ENCODE results near the gene WDR38. TPM values are rescaled to one million over a fixed set of nuclear protein-coding genes. Genes with fewer than 3 reads are reported as not detected.

The WDR38 gene
- total RNA-seq, 2 experiments from 2014 or later = not detected

GRCh38 chr9:124852121-124852828 lies 985 bp upstream of the WDR38 start:
- ChIA-PET CTCF (interaction anchor here (0.6 to 8.5 kb wide), 22 partner anchors 10 to 1980 kb away, joined by 3 to 260 read pairs (median 6); partner anchors contain the start of genes ARPC5L, NR6A1, OLFML2A and RPL35), POLR2A (interaction anchor here (1.2 kb wide), 1 partner anchor 73 kb away, joined by 3 read pairs; no protein-coding TSS in a partner anchor)
- Mint-ChIP-seq H3K27me3 (peaks cover 13% of the 10 kb centered on the region), H3K4me1 (peaks cover 9% of the 10 kb centered on the region), H3K9me3 (ENCODE audit: low read depth) (no peaks in the 10 kb centered on the region), H3K36me3 (ENCODE audit: low read depth) (peaks cover 6% of the 10 kb centered on the region), H3K4me3 (no peak overlapping the region), H3K27ac (no peak overlapping the region)
- DNase-seq = no peak
- intact Hi-C loops (cut with DNase I, micrococcal nuclease) = loop anchor here in 1 of 2 experiments (5.0 kb wide), 1 partner anchor 235 kb away; no protein-coding TSS in a partner anchor
- no peak for ATAC-seq

- POLR2A ChIA-PET = interaction anchor here (1.1 to 1.2 kb wide), 2 partner anchors 8 to 23 kb away, joined by 3 read pairs; no protein-coding TSS in a partner anchor
- no peak overlapping the region for H3K27ac Mint-ChIP-seq
- H3K4me3 Mint-ChIP-seq = no peak overlapping the region
- ATAC-seq (no peak), DNase-seq (no peak)
- peaks cover 23% of the 10 kb centered on the region for H3K4me1 Mint-ChIP-seq
- CTCF ChIA-PET = interaction anchor here (0.6 to 8.5 kb wide), 31 partner anchors 8 to 524 kb away, joined by 3 to 260 read pairs (median 3); partner anchors contain the start of genes ARPC5L, NR6A1, OLFML2A and RPL35
- intact Hi-C loops (cut with DNase I, micrococcal nuclease) = loop anchor here (1.0 to 5.0 kb wide), 4 partner anchors 79 to 521 kb away; no protein-coding TSS in a partner anchor
- H3K9me3 Mint-ChIP-seq (ENCODE audit: low read depth) = no peaks in the 10 kb centered on the region
- H3K27me3 Mint-ChIP-seq = peaks cover 8% of the 10 kb centered on the region
- peaks cover 19% of the 10 kb centered on the region for H3K36me3 Mint-ChIP-seq (ENCODE audit: low read depth)
Measured at GRCh38 chr9:124853605-124854143, 414 bp downstream of the WDR38 start.

- DNase-seq (no peak), ATAC-seq (no peak)
- ChIA-PET POLR2A (interaction anchor here (1.1 to 3.0 kb wide), 3 partner anchors 7 to 23 kb away, joined by 3 to 14 read pairs (median 3); no protein-coding TSS in a partner anchor), CTCF (interaction anchor here (0.6 to 8.5 kb wide), 26 partner anchors 8 to 523 kb away, joined by 3 to 260 read pairs (median 4); partner anchors contain the start of genes ARPC5L, NR6A1, OLFML2A and RPL35)
- no peak overlapping the region for H3K27ac Mint-ChIP-seq
- H3K4me1 Mint-ChIP-seq = peaks cover 28% of the 10 kb centered on the region
- H3K9me3 Mint-ChIP-seq (ENCODE audit: low read depth) = no peaks in the 10 kb centered on the region
- intact Hi-C loops (cut with DNase I, micrococcal nuclease) = loop anchor here in 1 of 2 experiments (5.0 kb wide), 1 partner anchor 237 kb away; no protein-coding TSS in a partner anchor
- peaks cover 24% of the 10 kb centered on the region for H3K36me3 Mint-ChIP-seq (ENCODE audit: low read depth)
- H3K27me3 Mint-ChIP-seq = peaks cover 8% of the 10 kb centered on the region
- H3K4me3 Mint-ChIP-seq = no peak overlapping the region
Measured at GRCh38 chr9:124854161-124854560, 901 bp downstream of the WDR38 start.

GRCh38 chr9:124854822-124855221 lies 1.6 kb downstream of the WDR38 start:
- ChIA-PET POLR2A (interaction anchor here (0.6 to 3.0 kb wide), 2 partner anchors 15 to 46 kb away, joined by 3 to 14 read pairs; no protein-coding TSS in a partner anchor), CTCF (interaction anchor here (0.7 to 8.5 kb wide), 6 partner anchors 15 to 144 kb away, joined by 3 to 260 read pairs (median 4); partner anchors contain the start of genes NR6A1 and OLFML2A)
- H3K36me3 Mint-ChIP-seq (ENCODE audit: low read depth) = peaks cover 30% of the 10 kb centered on the region
- DNase-seq = no peak
- H3K27me3 Mint-ChIP-seq = peaks cover 8% of the 10 kb centered on the region
- H3K9me3 Mint-ChIP-seq (ENCODE audit: low read depth) = no peaks in the 10 kb centered on the region
- H3K27ac Mint-ChIP-seq = peak overlapping the region; percentile 3
- intact Hi-C loops (cut with DNase I, micrococcal nuclease) = loop anchor here in 1 of 2 experiments (5.0 kb wide), 1 partner anchor 238 kb away; no protein-coding TSS in a partner anchor
- H3K4me3 Mint-ChIP-seq = no peak overlapping the region
- no peak for ATAC-seq
- H3K4me1 Mint-ChIP-seq = peaks cover 35% of the 10 kb centered on the region

GRCh38 chr9:124855566-124855943 lies 2.3 kb downstream of the WDR38 start:
- Mint-ChIP-seq H3K9me3 (ENCODE audit: low read depth) (no peaks in the 10 kb centered on the region), H3K36me3 (ENCODE audit: low read depth) (peaks cover 38% of the 10 kb centered on the region), H3K27me3 (peaks cover 5% of the 10 kb centered on the region), H3K27ac (no peak overlapping the region), H3K4me1 (peaks cover 42% of the 10 kb centered on the region), H3K4me3 (no peak overlapping the region)
- ATAC-seq (no peak), DNase-seq (no peak)
- ChIA-PET CTCF (interaction anchor here (0.7 to 8.5 kb wide), 6 partner anchors 16 to 144 kb away, joined by 3 to 260 read pairs (median 4); partner anchors contain the start of genes NR6A1 and OLFML2A), POLR2A (interaction anchor here (0.9 to 3.0 kb wide), 3 partner anchors 14 to 87 kb away, joined by 3 to 14 read pairs (median 8); no protein-coding TSS in a partner anchor)
- intact Hi-C loops (cut with DNase I, micrococcal nuclease) = no loop called here

- H3K4me1 Mint-ChIP-seq = peaks cover 43% of the 10 kb centered on the region
- H3K27ac Mint-ChIP-seq = no peak overlapping the region
- DNase-seq (peak; percentile 56), ATAC-seq (no peak)
- H3K4me3 Mint-ChIP-seq = no peak overlapping the region
- POLR2A ChIA-PET = interaction anchor here (0.6 to 3.0 kb wide), 5 partner anchors 14 to 347 kb away, joined by 3 to 14 read pairs (median 5); no protein-coding TSS in a partner anchor
- peaks cover 3% of the 10 kb centered on the region for H3K27me3 Mint-ChIP-seq
- CTCF ChIA-PET = interaction anchor here (0.7 to 8.5 kb wide), 6 partner anchors 16 to 385 kb away, joined by 3 to 260 read pairs (median 4); partner anchors contain the start of genes HSPA5, NR6A1 and OLFML2A
- intact Hi-C loops (cut with DNase I, micrococcal nuclease) = no loop called here
- peaks cover 44% of the 10 kb centered on the region for H3K36me3 Mint-ChIP-seq (ENCODE audit: low read depth)
- no peaks in the 10 kb centered on the region for H3K9me3 Mint-ChIP-seq (ENCODE audit: low read depth)
Measured at GRCh38 chr9:124855944-124856765, 2.9 kb downstream of the WDR38 start.

GRCh38 chr9:124857533-124858162 lies 4.4 kb downstream of the WDR38 start:
- H3K36me3 Mint-ChIP-seq (ENCODE audit: low read depth) = peaks cover 47% of the 10 kb centered on the region

GRCh38 chr9:124858330-124859046 lies 5.2 kb downstream of the WDR38 start:
- CTCF ChIA-PET = interaction anchor here (0.9 kb wide), 1 partner anchor 83 kb away, joined by 7 read pairs; no protein-coding TSS in a partner anchor
- POLR2A ChIA-PET = interaction anchor here (0.6 to 1.5 kb wide), 3 partner anchors 11 to 83 kb away, joined by 4 to 5 read pairs (median 4); partner anchors contain the start of gene GOLGA1
- Mint-ChIP-seq H3K9me3 (ENCODE audit: low read depth) (no peaks in the 10 kb centered on the region), H3K36me3 (ENCODE audit: low read depth) (peaks cover 47% of the 10 kb centered on the region), H3K27me3 (no peaks in the 10 kb centered on the region), H3K27ac (peak overlapping the region; percentile 58), H3K4me3 (peak overlapping the region; percentile 95), H3K4me1 (peaks cover 42% of the 10 kb centered on the region)
- DNase-seq = no peak
- ATAC-seq = no peak
- intact Hi-C loops (cut with DNase I, micrococcal nuclease) = no loop called here

More at GRCh38 chr9:124857533-124858162, 4.4 kb downstream of the WDR38 start:
- ATAC-seq = no peak
- ChIA-PET CTCF (interaction anchor here (8.5 kb wide), 1 partner anchor 84 kb away, joined by 260 read pairs; the partner anchor contains the start of genes NR6A1 and OLFML2A), POLR2A (interaction anchor here (1.5 kb wide), 1 partner anchor 12 kb away, joined by 5 read pairs; no protein-coding TSS in a partner anchor)
- DNase-seq = no peak
- H3K9me3 Mint-ChIP-seq (ENCODE audit: low read depth) = no peaks in the 10 kb centered on the region
- H3K4me1 Mint-ChIP-seq = peaks cover 46% of the 10 kb centered on the region
- intact Hi-C loops (cut with DNase I, micrococcal nuclease) = no loop called here
- peak overlapping the region; percentile 25 for H3K27ac Mint-ChIP-seq
- no peaks in the 10 kb centered on the region for H3K27me3 Mint-ChIP-seq
- H3K4me3 Mint-ChIP-seq = no peak overlapping the region

- Mint-ChIP-seq H3K9me3 (ENCODE audit: low read depth) (no peaks in the 10 kb centered on the region), H3K27ac (peak overlapping the region; percentile 95), H3K27me3 (no peaks in the 10 kb centered on the region), H3K36me3 (ENCODE audit: low read depth) (peaks cover 47% of the 10 kb centered on the region), H3K4me3 (peak overlapping the region; percentile 95), H3K4me1 (peaks cover 46% of the 10 kb centered on the region)
- intact Hi-C loops (cut with DNase I, micrococcal nuclease) = loop anchor here in 1 of 2 experiments (5.0 to 10.0 kb wide), 3 partner anchors 845 to 1947 kb away; partner anchors contain the start of genes MAPKAP1 and ZBTB43
- POLR2A ChIA-PET = interaction anchor here (0.5 to 2.7 kb wide), 4 partner anchors 10 to 369 kb away, joined by 3 to 33 read pairs (median 4); partner anchors contain the start of gene NR6A1
- CTCF ChIA-PET = interaction anchor here (1.6 kb wide), 1 partner anchor 86 kb away, joined by 6 read pairs; no protein-coding TSS in a partner anchor
- ATAC-seq (no peak), DNase-seq (no peak)
Measured at GRCh38 chr9:124859803-124860581, 6.7 kb downstream of the WDR38 start.

Data from activated CD4-positive, alpha-beta T cell treated with anti-CD3 and anti-CD28 coated beads for 36 hours (primary cell).